ENCODE data around the gene TENT5C.

TENT5C gene

DNA sequence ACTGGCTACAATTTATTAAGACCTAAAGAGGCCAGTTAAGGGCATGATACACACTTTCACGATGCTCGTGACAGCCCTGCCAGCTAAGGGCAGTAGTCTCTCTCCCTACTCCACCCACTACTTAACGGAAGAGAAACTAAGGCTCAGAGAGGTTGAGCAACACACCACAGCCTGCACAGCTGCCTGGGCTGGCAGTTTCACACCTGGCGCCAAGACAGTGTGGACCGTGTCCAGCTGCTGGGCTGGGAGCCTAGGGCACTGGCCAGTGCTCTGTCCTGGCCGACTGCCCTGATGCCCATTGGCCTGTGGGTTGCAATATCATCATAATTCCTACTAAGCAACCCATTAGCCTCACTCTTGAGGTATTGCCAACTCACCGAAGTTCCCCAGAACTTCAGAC is 27.6 kb downstream of the TENT5C start:
- no peaks in the 10 kb centered on the region for H3K27me3 ChIP-seq (ENCODE audit: control insufficient read depth, insufficient read depth, low read length, poor library complexity, severe bottlenecking)
- WGBS, 2 experiments: 94 to 96% methylated on average over 7 of the region's 7 CpGs
- no peak overlapping the region for H3K27ac ChIP-seq (ENCODE audit: insufficient read depth, low read depth, low read length, poor library complexity, severe bottlenecking)
- H3K4me1 ChIP-seq (ENCODE audit: control insufficient read depth, insufficient read depth, low read length): no peaks in the 10 kb centered on the region
- H3K9me3 ChIP-seq (ENCODE audit: control insufficient read depth, low read length): no peaks in the 10 kb centered on the region
- H3K4me3 ChIP-seq (ENCODE audit: insufficient read depth, low read depth, low read length): no peak overlapping the region
- no peaks in the 10 kb centered on the region for H3K36me3 ChIP-seq (ENCODE audit: control insufficient read depth, insufficient read depth, low read length)

DNA sequence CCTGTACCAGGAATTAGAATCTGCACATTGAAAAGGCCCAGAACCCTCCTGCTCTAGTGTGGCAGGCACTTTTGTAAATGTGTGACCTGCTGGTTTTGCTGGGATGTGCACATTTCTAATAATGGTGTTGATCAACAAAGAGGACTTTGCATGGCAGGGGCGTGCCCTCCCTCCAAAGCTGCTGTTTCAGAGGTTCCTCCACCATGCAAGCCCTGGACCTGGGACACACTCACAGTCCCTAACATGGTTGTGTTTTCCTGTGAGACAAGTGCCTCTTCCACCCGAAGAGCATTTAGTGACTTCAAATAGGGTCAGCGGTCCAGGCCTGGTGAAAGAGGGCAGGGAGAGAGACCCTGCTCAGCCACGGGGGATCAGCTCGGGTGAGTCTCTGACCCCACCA is 28.1 kb downstream of the TENT5C start:
- no peaks in the 10 kb centered on the region for H3K36me3 ChIP-seq (ENCODE audit: control insufficient read depth, insufficient read depth, low read length)
- no peaks in the 10 kb centered on the region for H3K27me3 ChIP-seq (ENCODE audit: control insufficient read depth, insufficient read depth, low read length, poor library complexity, severe bottlenecking)
- 92 to 97% methylated on average over 5 of the region's 5 CpGs for WGBS, 2 experiments
- no peak overlapping the region for H3K4me3 ChIP-seq (ENCODE audit: insufficient read depth, low read depth, low read length)
- no peak overlapping the region for H3K27ac ChIP-seq (ENCODE audit: insufficient read depth, low read depth, low read length, poor library complexity, severe bottlenecking)
- H3K9me3 ChIP-seq (ENCODE audit: control insufficient read depth, low read length): no peaks in the 10 kb centered on the region
- no peaks in the 10 kb centered on the region for H3K4me1 ChIP-seq (ENCODE audit: control insufficient read depth, insufficient read depth, low read length)

DNA sequence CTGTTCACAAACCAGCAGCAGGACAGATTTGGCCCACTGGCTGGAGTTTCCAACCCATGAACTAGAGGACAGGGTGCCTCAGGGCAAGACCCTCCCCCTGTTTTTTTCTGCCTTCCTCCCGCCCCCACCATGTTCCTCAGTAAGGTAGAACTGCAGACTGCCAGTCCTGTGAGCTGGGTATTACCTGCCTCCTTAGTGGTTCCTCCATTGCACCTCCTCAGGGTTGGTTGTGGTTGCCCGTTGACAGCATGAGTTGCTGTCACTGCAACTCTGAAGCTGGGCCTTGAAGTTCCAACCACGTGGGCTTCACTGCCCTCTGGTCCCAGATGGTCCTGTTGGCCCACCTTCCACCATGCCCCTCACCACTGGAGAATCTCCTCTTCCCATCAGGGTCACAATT is 28.8 kb downstream of the TENT5C start:
- 88 to 93% methylated on average over 3 of the region's 3 CpGs for WGBS, 2 experiments
- H3K4me3 ChIP-seq (ENCODE audit: insufficient read depth, low read depth, low read length): no peak overlapping the region
- no peak overlapping the region for H3K27ac ChIP-seq (ENCODE audit: insufficient read depth, low read depth, low read length, poor library complexity, severe bottlenecking)
- no peaks in the 10 kb centered on the region for H3K36me3 ChIP-seq (ENCODE audit: control insufficient read depth, insufficient read depth, low read length)
- H3K9me3 ChIP-seq (ENCODE audit: control insufficient read depth, low read length): no peaks in the 10 kb centered on the region
- no peaks in the 10 kb centered on the region for H3K4me1 ChIP-seq (ENCODE audit: control insufficient read depth, insufficient read depth, low read length)
- no peaks in the 10 kb centered on the region for H3K27me3 ChIP-seq (ENCODE audit: control insufficient read depth, insufficient read depth, low read length, poor library complexity, severe bottlenecking)

DNA sequence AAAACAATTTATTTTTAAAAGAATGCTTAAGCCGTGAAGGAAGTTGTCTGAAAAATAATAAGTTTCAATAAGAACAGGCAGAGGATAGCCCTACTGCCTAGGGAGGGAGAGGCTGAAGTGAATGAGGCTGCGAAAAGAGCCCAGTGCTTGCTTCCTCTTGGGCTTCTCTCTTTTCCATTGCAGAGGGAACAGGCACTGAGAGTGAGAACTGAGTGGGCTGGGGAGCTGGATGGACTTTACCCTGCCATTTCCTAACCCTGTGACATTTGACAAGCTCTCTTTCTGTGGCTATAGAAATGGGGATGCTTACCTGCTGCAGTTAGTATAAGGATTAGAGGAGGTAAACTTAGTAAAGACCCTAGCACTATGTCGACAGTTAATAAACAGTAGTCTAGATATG is 30.0 kb downstream of the TENT5C start:
- Histone ChIP-seq H3K27ac (ENCODE audit: insufficient read depth, low read depth, low read length, poor library complexity, severe bottlenecking) (no peak overlapping the region), H3K4me1 (ENCODE audit: control insufficient read depth, insufficient read depth, low read length) (no peaks in the 10 kb centered on the region), H3K9me3 (ENCODE audit: control insufficient read depth, low read length) (no peaks in the 10 kb centered on the region), H3K27me3 (ENCODE audit: control insufficient read depth, insufficient read depth, low read length, poor library complexity, severe bottlenecking) (no peaks in the 10 kb centered on the region), H3K36me3 (ENCODE audit: control insufficient read depth, insufficient read depth, low read length) (no peaks in the 10 kb centered on the region), H3K4me3 (ENCODE audit: insufficient read depth, low read depth, low read length) (no peak overlapping the region)
- WGBS, 2 experiments: 95 to 96% methylated on average over 3 of the region's 3 CpGs

DNA sequence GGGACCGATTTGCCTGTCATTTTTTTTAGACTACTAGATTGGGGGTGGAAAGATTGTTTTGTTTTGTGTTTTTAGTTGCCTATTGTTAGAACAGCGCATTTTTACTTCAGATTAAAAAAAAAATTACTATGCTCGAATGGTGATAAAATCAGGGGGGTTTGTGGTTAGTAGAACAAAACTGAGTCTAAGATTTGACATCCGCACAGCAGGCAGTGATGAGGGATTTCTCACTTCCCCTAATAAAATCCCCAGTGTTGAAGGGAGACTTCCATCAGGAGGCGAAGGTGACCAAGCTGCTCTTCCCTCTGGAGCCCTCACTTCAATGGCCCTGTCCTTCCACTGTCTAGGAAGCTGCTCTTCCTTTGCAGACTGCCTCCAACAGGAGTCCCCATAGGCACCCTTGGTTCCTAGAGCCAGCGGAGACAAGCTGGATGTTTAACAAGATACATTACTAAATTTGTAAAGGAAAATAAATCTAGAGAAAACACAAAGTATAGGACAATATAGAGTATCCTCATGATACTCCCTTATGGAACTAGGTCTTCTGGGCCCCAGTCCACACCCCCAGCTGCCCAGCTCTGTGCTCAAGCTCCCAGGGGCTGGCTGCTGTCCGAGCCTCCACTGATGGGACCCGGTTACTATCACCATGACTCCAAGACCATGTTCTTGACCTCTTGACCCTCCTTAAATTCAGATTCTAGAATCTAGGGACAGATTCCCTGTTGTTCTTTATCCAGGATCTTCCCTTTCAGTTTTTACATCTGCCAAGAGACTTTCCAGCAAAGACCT is 31.0 kb downstream of the TENT5C start:
- no peak overlapping the region for H3K4me3 ChIP-seq (ENCODE audit: insufficient read depth, low read depth, low read length)
- H3K27me3 ChIP-seq (ENCODE audit: control insufficient read depth, insufficient read depth, low read length, poor library complexity, severe bottlenecking): no peaks in the 10 kb centered on the region
- no peaks in the 10 kb centered on the region for H3K36me3 ChIP-seq (ENCODE audit: control insufficient read depth, insufficient read depth, low read length)
- H3K9me3 ChIP-seq (ENCODE audit: control insufficient read depth, low read length): no peaks in the 10 kb centered on the region
- WGBS, 2 experiments: 95 to 99% methylated on average over 7 of the region's 8 CpGs
- H3K27ac ChIP-seq (ENCODE audit: insufficient read depth, low read depth, low read length, poor library complexity, severe bottlenecking): no peak overlapping the region
- no peaks in the 10 kb centered on the region for H3K4me1 ChIP-seq (ENCODE audit: control insufficient read depth, insufficient read depth, low read length)

DNA sequence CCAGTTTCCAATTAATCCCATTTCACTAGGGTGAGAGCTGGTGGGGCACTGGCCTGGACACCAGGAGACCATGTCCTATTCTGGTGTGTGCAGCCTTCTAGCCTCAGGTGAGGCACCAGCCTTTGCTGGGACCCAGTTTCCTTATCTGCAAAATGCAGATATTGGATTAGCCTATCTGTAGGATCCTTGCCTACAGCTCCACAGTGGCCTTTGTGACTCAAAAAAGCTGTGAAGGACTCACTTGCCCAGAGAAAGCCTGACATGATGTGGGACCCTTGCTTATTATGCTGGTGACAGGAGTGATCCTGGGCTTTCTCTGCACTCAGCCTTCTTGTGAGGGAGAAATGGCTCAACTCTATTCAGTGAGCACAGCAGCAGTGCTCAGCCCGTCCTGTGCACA is 32.3 kb downstream of the TENT5C start:
- Histone ChIP-seq H3K27ac (ENCODE audit: insufficient read depth, low read depth, low read length, poor library complexity, severe bottlenecking) (no peak overlapping the region), H3K4me3 (ENCODE audit: insufficient read depth, low read depth, low read length) (no peak overlapping the region), H3K27me3 (ENCODE audit: control insufficient read depth, insufficient read depth, low read length, poor library complexity, severe bottlenecking) (no peaks in the 10 kb centered on the region), H3K36me3 (ENCODE audit: control insufficient read depth, insufficient read depth, low read length) (no peaks in the 10 kb centered on the region), H3K4me1 (ENCODE audit: control insufficient read depth, insufficient read depth, low read length) (no peaks in the 10 kb centered on the region), H3K9me3 (ENCODE audit: control insufficient read depth, low read length) (no peaks in the 10 kb centered on the region)
- 24 to 40% methylated on average over 1 of the region's 1 CpG for WGBS, 2 experiments

DNA sequence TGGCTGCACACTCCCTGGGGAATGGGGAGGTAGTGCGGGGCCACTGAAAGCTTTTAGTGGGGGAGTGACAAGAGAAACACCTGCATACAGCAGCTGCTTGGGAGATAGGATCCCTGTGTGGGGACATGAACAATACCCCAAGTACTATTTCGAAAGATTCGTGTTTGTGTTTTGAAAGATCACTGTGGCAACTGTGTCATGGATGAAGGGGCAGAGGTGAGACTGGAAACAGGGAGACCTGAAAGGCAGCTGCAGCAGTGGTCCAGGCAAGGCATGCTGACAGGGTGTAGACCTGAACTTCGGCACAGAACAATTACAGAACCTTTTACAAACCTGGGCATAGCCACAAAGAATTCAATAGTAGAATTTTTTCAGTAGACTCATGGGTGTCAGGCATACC is 32.9 kb downstream of the TENT5C start:
- no peaks in the 10 kb centered on the region for H3K4me1 ChIP-seq (ENCODE audit: control insufficient read depth, insufficient read depth, low read length)
- H3K9me3 ChIP-seq (ENCODE audit: control insufficient read depth, low read length): no peaks in the 10 kb centered on the region
- 94 to 96% methylated on average over 4 of the region's 4 CpGs for WGBS, 2 experiments
- no peak overlapping the region for H3K4me3 ChIP-seq (ENCODE audit: insufficient read depth, low read depth, low read length)
- H3K36me3 ChIP-seq (ENCODE audit: control insufficient read depth, insufficient read depth, low read length): no peaks in the 10 kb centered on the region
- H3K27me3 ChIP-seq (ENCODE audit: control insufficient read depth, insufficient read depth, low read length, poor library complexity, severe bottlenecking): no peaks in the 10 kb centered on the region
- no peak overlapping the region for H3K27ac ChIP-seq (ENCODE audit: insufficient read depth, low read depth, low read length, poor library complexity, severe bottlenecking)

DNA sequence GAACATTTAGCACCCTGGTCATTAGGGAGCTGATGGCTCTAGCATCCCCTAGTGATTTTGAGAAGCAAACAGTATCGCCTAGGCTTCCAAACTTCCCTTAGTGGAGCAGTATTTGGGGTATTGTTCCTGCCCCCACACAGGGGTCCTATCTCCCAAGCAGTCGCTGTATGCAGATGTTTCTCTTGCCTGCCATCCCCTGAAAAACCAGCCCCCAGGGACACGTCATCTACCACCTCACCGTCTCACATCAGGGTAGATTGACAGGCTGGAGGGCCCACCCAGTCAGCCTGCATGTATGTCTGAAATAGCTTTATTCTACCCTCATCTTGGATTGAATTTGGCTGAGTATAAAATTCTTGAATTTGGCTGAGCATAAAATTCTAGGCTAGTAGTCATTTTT is 33.9 kb downstream of the TENT5C start:
- Histone ChIP-seq H3K4me1 (ENCODE audit: control insufficient read depth, insufficient read depth, low read length) (no peaks in the 10 kb centered on the region), H3K27ac (ENCODE audit: insufficient read depth, low read depth, low read length, poor library complexity, severe bottlenecking) (no peak overlapping the region), H3K27me3 (ENCODE audit: control insufficient read depth, insufficient read depth, low read length, poor library complexity, severe bottlenecking) (no peaks in the 10 kb centered on the region), H3K4me3 (ENCODE audit: insufficient read depth, low read depth, low read length) (no peak overlapping the region), H3K9me3 (ENCODE audit: control insufficient read depth, low read length) (no peaks in the 10 kb centered on the region), H3K36me3 (ENCODE audit: control insufficient read depth, insufficient read depth, low read length) (no peaks in the 10 kb centered on the region)
- 88 to 92% methylated on average over 4 of the region's 4 CpGs for WGBS, 2 experiments

DNA sequence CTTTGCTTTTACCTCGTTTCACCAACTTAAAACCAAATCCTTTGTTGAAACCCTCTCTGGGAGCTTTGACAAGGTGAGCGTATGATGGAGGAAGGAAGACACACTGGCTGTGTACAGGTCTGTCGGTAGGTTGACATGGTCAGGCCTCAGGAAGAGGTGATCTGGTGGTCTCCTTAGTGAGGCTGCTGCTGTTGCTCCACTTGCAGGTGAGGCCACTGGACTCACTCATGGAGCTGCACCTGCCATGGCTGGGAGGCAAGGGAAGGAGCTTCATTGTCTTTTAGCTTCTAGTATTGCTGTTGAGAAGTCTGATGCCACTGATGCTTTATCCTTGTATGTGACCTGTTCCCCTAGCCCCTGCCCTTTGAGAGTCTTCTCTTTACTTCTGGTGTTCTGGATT is 35.7 kb downstream of the TENT5C start:
- H3K4me3 ChIP-seq (ENCODE audit: insufficient read depth, low read depth, low read length): no peak overlapping the region
- 93 to 97% methylated on average over 3 of the region's 3 CpGs for WGBS, 2 experiments
- no peaks in the 10 kb centered on the region for H3K4me1 ChIP-seq (ENCODE audit: control insufficient read depth, insufficient read depth, low read length)
- H3K27me3 ChIP-seq (ENCODE audit: control insufficient read depth, insufficient read depth, low read length, poor library complexity, severe bottlenecking): no peaks in the 10 kb centered on the region
- H3K36me3 ChIP-seq (ENCODE audit: control insufficient read depth, insufficient read depth, low read length): no peaks in the 10 kb centered on the region
- H3K27ac ChIP-seq (ENCODE audit: insufficient read depth, low read depth, low read length, poor library complexity, severe bottlenecking): no peak overlapping the region
- H3K9me3 ChIP-seq (ENCODE audit: control insufficient read depth, low read length): no peaks in the 10 kb centered on the region

DNA sequence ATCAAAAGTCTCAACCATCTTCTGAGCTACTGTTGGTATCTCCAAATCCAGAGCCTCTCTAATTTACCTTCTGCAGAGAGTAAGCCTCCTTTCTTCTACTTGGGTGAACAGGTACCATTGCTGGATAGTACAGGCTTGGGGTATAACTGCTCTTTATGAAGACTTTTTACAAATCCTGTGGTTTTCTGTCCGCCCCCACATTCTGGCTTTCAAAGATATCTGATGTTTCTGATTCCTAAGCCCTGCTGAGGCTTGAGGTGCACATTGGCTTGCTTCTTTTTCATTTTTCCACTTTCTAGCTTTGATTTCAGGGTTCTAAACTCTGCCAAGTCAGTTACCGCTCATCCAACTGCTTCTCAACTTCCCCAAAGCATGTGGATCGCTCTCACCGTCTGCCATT is 37.1 kb downstream of the TENT5C start:
- no peaks in the 10 kb centered on the region for H3K9me3 ChIP-seq (ENCODE audit: control insufficient read depth, low read length)
- H3K27ac ChIP-seq (ENCODE audit: insufficient read depth, low read depth, low read length, poor library complexity, severe bottlenecking): no peak overlapping the region
- H3K36me3 ChIP-seq (ENCODE audit: control insufficient read depth, insufficient read depth, low read length): no peaks in the 10 kb centered on the region
- H3K4me3 ChIP-seq (ENCODE audit: insufficient read depth, low read depth, low read length): no peak overlapping the region
- no peaks in the 10 kb centered on the region for H3K4me1 ChIP-seq (ENCODE audit: control insufficient read depth, insufficient read depth, low read length)
- H3K27me3 ChIP-seq (ENCODE audit: control insufficient read depth, insufficient read depth, low read length, poor library complexity, severe bottlenecking): no peaks in the 10 kb centered on the region
- WGBS, 2 experiments: 91 to 95% methylated on average over 4 of the region's 4 CpGs

DNA sequence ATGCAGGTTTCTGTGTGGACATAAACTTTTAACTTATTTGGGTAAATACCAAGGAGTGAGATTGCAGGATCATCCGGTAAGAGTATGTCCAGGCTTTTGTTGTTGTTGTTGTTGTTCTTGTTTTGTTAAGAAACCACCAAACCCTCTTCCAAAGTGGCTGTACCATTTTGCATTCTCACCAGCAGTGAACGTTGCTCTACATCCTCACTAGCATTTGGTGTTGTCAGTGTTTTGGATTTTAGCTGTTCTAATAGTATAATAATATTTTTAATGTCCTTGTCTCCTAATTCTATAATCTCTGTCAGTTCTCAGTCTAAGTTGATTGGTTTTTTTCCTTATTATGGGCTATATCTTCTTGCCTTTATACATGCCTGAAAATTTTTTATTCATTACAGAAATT is 37.8 kb downstream of the TENT5C start:
- H3K9me3 ChIP-seq (ENCODE audit: control insufficient read depth, low read length): no peaks in the 10 kb centered on the region
- no peak overlapping the region for H3K4me3 ChIP-seq (ENCODE audit: insufficient read depth, low read depth, low read length)
- H3K27me3 ChIP-seq (ENCODE audit: control insufficient read depth, insufficient read depth, low read length, poor library complexity, severe bottlenecking): no peaks in the 10 kb centered on the region
- no peaks in the 10 kb centered on the region for H3K4me1 ChIP-seq (ENCODE audit: control insufficient read depth, insufficient read depth, low read length)
- 92 to 97% methylated on average over 1 to 2 of the region's 2 CpGs for WGBS, 2 experiments
- H3K36me3 ChIP-seq (ENCODE audit: control insufficient read depth, insufficient read depth, low read length): no peaks in the 10 kb centered on the region
- no peak overlapping the region for H3K27ac ChIP-seq (ENCODE audit: insufficient read depth, low read depth, low read length, poor library complexity, severe bottlenecking)
